ENCODE results near the gene ENTHD1.
"Not testable (repeated sequence)": the region's sequence is repeated elsewhere in the genome, so short reads cannot be mapped to it uniquely, and the experiment has no call there.

Gene ENTHD1

GRCh38 chr22:39735776-39736175 is 157.8 kb downstream of the ENTHD1 start:
- TF ChIP-seq CTCF (IDR thresholded peaks at IDR 0.05; ENCODE audit: borderline replicate concordance, insufficient read depth, low read depth, low read length): no peak
- no peak overlapping the region for H3K4me3 ChIP-seq (ENCODE audit: low read depth, low read length)

- H3K4me3 ChIP-seq (ENCODE audit: low read depth, low read length): no peak overlapping the region
- no peak for TF ChIP-seq CTCF (IDR thresholded peaks at IDR 0.05; ENCODE audit: borderline replicate concordance, insufficient read depth, low read depth, low read length)
These were observed 158.7 kb downstream of the ENTHD1 start for GRCh38 chr22:39734866-39735265.

- H3K4me3 ChIP-seq (ENCODE audit: low read depth, low read length): not testable (repeated sequence)
These were observed 159.5 kb downstream of the ENTHD1 start for GRCh38 chr22:39734046-39734445.

GRCh38 chr22:39733191-39733590 is 160.4 kb downstream of the ENTHD1 start:
- no peak for TF ChIP-seq CTCF (IDR thresholded peaks at IDR 0.05; ENCODE audit: borderline replicate concordance, insufficient read depth, low read depth, low read length)
- H3K4me3 ChIP-seq (ENCODE audit: low read depth, low read length): no peak overlapping the region

- H3K4me3 ChIP-seq (ENCODE audit: low read depth, low read length): no peak overlapping the region
- TF ChIP-seq CTCF (IDR thresholded peaks at IDR 0.05; ENCODE audit: borderline replicate concordance, insufficient read depth, low read depth, low read length): no peak
These were observed 160.9 kb downstream of the ENTHD1 start for GRCh38 chr22:39732625-39733024.

- H3K4me3 ChIP-seq (ENCODE audit: low read depth, low read length): no peak overlapping the region
These were observed 161.5 kb downstream of the ENTHD1 start for GRCh38 chr22:39731881-39732555.

GRCh38 chr22:39731481-39731880 is 162.1 kb downstream of the ENTHD1 start:
- no peak for TF ChIP-seq CTCF (IDR thresholded peaks at IDR 0.05; ENCODE audit: borderline replicate concordance, insufficient read depth, low read depth, low read length)
- no peak overlapping the region for H3K4me3 ChIP-seq (ENCODE audit: low read depth, low read length)

More at GRCh38 chr22:39731881-39732555, 161.5 kb downstream of the ENTHD1 start:
- TF ChIP-seq CTCF (IDR thresholded peaks at IDR 0.05; ENCODE audit: borderline replicate concordance, insufficient read depth, low read depth, low read length): no peak
